ENCODE data around the gene RASAL1.
"Not testable (repeated sequence)": the region's sequence is repeated elsewhere in the genome, so short reads cannot be mapped to it uniquely, and the experiment has no call there.

RASAL1 gene

DNA sequence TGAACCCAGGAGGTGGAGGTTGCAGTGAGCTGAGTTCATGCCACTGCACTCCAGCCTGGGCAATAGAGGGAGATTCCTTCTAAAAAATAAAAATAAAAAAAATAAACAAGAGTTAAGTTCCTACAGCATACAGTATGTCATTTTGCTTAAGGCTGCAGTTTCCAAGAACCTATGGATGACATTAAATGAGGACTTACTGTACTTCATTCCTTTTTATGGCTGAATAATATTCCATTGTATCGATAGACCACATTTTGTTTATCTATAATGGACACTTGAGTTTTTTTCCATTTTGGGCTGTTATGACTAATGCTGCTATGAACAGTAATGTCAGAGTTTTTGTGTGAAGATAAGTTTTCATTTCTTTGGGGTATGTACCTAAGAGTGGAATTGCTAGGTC lies 17.4 kb downstream of the RASAL1 start:
- DNase-seq (ENCODE audit: low read depth in 3 of 3, low spot score in 1 of 3): no peak

DNA sequence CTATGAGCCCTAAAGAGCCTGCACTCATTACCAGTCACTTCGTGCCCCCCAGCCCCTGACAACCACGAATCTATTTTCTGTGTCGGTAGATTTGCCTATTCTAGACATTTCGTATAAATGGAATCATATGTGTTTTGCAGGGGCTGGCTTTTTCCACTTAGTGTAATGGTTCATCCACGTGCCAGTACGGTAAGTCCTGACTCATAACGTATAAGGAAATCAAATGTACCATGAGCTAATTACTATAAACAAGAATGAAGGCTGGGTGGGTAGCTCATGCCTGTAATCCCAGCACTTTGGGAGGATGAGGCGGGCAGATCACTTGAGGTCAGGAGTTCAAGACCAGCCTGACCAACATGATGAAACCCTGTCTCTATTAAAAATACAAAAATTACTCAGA lies 17.9 kb downstream of the RASAL1 start:
- not testable (repeated sequence) for DNase-seq (ENCODE audit: low read depth in 3 of 3, low spot score in 1 of 3)

DNA sequence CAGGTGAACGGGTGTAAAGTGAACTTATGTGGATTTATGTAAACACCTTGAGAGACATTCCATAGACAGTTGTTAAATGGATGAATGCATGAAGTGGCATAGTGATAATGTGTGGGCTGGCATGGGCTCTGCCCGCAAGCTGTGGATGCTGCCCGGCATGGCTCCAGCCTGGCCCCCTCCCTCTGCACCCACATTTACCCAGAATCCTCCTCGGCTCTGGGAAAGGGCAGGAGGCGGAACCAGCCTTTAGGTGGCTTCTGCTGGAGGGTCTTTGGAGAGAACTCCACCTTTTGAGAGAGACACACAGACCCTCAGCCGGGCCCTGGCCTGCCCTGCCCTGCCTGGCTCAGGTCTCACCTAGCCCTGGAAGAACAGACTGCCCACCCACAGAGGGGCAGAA lies 18.7 kb downstream of the RASAL1 start:
- DNase-seq (ENCODE audit: low read depth in 3 of 3, low spot score in 1 of 3): no peak

DNA sequence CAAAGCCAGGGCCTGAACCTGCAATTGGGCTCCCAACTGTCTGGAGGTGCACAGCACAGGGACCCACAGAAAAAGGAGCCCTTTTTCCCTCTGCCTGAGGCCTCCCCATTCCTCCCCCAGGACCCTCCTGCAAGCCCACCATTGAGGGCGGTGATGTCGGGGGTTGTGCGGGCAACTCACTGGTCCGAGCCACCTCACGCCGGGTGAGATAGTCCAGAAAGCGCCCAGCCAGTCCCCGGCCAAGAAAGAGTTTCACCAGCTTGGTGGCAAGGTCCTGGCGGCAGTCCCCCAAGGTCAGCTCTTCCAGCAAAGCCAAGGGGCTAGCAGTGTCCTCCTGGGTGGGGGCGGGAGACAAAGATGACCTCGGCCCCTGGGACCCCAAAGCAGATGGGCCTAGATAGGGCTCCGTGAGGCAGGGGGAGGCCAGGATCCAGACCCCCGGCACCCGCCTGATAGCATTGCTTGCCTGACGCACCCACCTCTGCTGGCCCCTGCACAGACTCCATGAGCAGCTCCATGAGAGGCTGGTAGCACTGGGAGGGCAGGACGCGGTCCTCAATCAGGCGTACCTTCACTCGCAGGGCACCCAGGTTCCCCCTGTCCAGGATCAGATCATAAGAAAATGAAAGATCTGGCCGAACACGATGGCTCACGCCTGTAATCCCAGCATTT lies 20.0 kb downstream of the RASAL1 start:
- DNase-seq (ENCODE audit: low read depth in 3 of 3, low spot score in 1 of 3): no peak

DNA sequence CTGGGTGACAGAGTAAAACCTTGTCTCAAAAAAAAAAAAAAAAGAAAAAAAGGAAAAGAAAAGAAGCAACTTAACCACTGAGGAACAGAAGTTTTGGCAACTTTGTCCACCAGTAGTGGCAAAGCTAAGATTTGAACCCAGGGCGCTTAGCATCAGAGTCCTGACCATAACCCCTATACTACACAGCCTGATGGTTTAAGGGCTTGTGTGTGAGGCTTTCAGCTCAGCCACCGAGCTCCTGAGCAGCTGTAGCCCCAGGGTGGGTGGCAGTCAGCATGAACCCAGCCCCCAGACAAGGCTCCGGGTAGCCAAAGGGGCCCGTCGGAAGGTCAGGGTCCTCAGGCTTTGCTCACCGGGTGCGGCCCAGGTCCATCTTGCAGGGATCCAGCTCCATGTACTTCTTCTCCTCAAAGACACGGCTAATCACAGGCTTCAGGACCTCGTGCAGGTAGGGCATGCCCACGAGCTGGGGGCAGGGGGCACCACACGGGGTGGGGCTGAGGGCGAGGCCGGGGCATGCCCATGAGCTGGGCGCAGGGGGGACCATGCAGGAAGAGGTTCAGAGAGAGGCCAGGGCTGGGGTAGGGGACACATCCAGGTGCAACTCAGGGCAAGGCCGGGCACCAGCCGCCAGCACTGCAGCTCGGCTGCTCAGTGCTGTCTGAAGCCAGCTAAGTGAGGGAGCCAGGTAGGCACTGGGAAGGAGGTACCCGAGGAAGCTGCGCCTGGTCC lies 20.9 kb downstream of the RASAL1 start:
- no peak for DNase-seq (ENCODE audit: low read depth in 3 of 3, low spot score in 1 of 3)

DNA sequence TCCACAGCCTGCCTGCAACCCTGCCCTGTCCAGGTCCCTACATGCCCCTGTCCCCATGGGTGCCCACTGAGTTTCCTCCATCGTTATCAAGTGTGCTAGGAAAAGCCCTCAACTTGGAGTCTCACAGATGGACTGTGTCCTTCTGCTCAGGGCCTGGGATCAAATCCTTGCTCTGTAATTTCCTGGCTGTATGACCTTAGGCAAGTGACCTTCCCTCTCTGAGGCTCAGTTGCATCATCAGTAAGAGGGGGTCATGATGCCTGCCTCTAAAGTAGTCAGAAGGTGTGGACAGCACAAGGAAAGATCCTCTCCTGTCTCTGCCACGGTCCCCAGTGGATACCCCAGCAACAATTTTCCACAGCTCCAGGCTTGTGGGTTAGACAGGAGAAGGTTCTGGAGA lies 22.2 kb downstream of the RASAL1 start:
- DNase-seq (ENCODE audit: low read depth in 3 of 3, low spot score in 1 of 3): no peak

DNA sequence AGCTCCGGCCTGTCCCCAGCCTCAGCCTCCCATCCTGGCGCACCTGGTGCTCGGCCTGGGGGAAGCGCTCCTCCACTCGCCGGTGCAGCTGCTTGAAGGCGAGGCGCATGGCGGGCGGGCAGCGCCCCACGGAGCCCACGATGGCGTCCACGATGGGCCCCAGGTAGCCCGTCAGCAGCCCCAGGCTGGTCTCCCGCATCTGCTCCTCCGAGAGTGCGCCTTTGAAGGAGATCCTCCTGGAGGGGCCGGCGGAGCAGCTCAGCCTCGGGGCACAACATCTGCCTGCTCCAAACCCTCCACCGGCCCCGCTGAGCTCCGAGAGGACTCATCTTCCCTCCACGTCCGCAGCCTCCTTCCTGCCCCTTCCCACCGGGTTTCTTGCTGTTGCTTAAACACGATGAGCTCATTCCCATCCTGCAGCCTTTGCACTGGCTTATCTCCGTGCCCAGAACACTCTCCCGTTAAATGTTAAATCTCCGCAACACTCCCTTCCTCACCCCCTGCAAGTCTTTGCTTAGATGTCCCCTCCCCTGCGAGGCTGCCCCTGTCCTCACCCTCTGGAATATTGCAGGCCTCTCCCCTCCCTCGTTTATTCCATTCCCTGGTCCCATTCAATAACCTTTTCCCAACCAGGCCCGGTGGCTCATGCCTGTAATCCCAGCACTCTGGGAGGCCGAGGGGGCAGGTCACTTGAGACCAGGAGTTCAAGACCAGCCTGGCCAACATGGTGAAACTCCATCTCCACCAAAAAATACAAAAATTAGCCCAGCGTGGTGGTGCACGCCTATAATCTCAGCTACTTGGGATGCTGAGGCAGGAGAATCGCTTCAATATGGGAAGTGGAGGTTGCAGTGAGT lies 23.3 kb downstream of the RASAL1 start:
- DNase-seq (ENCODE audit: low read depth in 3 of 3, low spot score in 1 of 3): no peak

DNA sequence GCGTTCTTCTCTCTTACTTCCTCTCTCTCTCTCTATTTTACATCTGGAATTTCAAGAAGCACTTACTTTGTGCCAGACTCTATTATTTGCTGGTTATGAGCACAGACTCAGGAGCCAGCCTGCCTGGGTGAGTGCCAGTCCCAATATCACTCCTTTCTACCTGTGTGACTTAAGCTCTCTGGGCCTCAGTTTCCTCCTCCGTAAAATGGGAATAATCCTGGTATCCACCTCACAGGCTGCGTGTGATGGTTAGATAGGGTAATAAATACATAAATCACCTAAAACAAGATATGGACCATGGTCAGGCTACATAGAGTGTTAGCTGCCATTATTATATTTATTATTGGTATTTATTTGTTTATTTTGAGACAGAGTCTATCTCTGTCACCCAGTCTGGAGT lies 24.3 kb downstream of the RASAL1 start:
- no peak for DNase-seq (ENCODE audit: low read depth in 3 of 3, low spot score in 1 of 3)

DNA sequence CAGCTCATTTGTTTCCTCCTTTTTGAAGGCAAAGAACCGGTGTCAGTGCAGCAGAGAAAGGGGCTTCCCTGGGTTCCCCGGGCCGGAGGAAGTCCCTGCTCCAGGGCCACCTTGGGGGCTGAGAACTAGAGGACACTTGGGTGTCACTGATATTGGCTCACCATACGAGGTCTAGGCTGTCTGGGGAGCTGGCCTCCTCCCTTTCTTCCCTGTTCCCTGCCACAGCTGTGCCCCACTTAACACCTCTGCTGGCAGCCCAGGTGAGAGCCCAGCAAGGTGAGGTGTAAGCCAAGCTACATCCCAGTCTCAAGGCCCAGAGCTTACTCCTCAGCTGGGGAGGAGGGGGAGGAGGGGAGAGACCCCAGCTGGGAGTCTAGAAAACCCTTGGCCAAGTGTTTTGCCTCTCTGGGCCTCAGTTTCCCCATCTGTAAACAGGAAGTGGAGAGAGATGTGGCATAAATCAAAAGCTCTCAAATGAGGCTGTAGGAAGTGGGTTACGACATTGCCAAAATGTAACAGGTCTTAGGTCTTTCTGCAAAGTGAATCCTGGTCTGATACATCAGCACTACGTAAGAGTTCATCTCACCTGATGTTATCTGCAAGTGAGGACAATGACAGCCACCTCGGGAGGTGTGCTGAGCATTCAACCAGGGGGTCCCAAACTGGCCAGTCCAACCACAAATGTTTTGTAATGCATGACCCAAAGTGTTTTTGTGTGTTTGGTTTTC lies 25.5 kb downstream of the RASAL1 start:
- DNase-seq (ENCODE audit: low read depth in 3 of 3, low spot score in 1 of 3): no peak

DNA sequence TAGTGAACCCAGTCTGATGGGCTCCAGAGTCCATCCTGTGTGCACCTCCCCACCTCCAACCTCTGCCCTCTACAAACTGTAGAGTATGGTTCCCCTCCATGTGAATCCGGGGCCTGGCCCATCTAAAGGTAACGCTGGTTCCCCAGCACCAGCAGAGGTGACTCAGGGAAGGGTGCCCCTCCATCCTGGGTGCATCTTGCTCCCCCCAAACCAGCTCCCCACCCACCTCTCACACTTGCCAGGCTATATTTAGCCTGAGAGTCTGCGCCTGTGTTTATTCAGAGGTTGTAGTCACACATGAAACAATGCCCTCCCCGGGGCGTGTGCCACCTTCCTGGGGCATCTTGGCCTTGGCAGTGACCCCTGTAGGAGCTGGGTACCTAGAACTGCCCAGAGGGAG lies 26.2 kb downstream of the RASAL1 start:
- DNase-seq (ENCODE audit: low read depth in 3 of 3, low spot score in 1 of 3): no peak

DNA sequence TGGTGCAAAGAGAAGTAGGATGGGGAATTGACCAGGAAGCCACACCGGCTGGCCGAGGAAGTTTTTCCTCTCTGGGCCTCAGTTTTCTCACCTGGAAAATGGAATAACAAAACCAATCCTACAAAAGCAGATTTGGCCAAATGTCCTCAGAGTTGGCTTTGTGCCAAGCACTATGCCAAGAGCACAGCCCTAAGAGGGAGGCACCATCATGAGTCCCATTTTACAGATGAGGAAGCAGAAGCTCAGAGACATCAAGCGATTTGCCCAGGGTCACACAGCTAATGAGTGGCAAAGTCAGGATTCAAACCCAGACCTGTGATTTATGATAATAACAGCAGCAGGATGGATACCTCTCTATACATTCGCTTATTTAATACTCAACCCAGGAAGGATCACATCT lies 27.3 kb downstream of the RASAL1 start:
- DNase-seq (ENCODE audit: low read depth in 3 of 3, low spot score in 1 of 3): no peak

DNA sequence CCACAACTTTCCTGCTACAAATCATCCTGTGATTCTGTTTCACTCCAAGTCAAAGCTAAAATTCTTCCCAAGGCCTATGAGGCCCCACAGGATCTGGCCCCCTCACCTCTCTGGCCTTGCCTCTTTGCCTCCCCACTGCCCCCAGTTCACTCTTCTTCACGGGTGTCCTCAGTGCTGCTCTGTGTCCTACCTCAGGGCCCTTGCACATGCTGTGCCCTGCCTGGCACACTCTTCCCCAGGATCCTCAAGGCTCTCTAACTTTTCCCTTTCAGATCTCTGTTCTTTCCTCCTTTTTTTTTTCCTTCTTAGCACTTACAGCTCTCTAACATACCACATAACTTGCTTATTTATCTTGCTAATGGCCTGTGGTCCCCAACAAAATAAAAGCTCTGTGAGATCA lies 29.2 kb downstream of the RASAL1 start:
- DNase-seq (ENCODE audit: low read depth in 3 of 3, low spot score in 1 of 3): no peak

DNA sequence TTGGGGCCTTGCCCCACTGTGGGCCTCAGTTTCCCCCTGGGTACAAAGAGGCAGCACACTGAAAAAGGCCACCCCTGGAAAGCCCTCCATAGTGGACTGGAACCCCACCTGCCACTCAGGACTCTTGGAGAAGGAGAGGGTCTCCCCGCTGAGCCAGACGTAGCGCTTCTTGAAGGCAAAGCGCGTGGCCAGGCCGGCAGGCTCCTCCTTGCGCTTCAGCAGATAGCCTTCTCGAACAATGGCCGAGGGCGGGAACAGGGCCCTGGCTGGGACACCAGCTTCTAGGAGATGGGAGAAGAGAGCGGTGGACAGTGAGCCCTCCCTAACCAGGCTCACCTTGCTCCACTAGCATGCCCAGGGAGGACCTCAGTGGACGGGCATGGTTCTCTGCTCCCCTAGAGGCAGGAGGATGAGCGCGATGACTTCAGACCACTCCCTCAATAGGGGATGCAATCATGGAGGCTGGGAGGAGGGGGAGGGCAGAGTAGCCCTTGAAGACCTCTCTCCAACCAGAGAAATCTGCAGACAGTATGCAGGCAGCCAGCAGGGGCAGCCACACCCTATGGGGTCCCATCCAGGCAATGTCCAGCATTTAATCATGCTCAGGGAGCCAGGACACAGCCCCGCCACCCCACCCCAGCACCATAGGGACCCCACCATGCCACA lies 29.8 kb downstream of the RASAL1 start:
- DNase-seq (ENCODE audit: low read depth in 3 of 3, low spot score in 1 of 3): no peak

DNA sequence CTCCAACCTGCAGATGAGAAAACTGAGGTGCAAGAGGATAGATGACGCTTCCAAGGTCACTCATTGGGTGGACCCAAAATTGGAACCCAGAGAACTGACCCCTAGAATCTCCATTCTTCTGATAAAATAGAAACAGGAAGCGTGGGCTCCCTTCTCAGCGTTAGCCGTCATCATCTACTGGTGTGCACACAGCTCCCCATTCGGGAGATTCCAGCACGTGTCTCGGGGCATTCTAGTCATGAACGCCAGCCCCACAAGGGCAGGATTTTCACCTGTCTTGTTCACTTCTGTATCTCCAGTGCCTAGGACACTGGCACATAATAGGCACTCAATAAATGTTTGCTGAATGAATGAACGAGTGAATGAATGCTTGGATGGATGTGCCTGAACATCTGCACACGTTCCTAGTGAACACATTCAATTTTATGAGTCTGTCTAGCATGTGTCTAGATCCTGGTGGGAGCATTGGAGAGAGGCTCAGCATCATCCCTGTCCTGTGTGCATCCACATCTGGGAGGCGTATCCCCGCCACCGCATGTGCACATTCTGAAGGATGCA lies 30.5 kb downstream of the RASAL1 start:
- no peak for DNase-seq (ENCODE audit: low read depth in 3 of 3, low spot score in 1 of 3)

DNA sequence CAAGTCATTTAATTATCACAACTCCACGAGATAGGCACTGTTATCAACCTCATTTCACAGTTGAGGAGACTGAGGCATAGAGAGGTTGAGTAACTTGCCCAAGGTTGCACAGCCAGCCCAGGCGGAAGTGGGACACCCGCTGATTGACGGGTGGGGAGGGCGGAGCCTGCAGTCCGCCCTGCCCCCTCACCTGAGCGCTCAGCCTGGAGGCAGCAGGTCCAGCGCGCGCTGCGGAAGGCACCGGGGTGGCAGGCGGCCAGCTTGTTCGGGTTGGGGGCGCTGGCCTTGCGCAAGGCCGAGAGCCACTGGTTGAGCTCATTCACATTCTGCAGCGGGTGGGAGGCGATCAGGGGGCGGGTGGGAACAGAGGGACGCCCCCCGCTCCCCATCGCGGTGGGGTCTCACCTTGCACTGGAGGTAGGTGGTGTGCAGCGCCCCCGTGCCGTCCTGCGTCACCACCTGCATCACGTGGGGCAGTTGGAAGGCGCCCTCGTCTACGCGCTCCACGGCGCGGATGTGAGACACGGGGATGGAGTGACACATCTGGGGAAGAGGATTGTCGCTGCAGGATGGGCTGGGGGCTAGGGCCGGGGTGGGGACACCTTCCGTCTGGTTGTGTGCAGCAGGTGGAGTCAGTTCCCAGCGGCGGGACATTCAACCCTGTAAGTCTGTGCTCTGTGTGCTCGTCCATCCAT lies 31.7 kb downstream of the RASAL1 start:
- DNase-seq (ENCODE audit: low read depth in 3 of 3, low spot score in 1 of 3): peak; percentile 30 to 40 (median 34)

DNA sequence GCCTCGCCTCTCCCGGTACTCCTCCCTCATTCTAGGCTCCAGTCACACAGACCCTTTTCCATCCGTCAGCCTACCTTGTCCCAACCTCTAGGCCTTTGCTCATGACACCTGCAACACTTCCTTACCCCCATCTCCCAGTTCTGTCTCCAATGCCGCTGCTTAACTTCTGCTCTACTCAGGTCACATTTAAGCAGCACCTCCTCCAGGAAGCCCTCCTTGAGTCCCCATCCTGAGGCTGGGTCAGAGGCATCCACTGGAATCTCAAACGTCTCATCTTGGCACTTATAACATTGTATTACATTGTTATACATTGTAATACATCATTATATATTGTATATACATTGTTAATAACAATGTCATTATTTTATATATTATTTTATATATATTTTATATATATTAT lies 32.8 kb downstream of the RASAL1 start:
- DNase-seq (ENCODE audit: low read depth in 3 of 3, low spot score in 1 of 3): no peak

DNA sequence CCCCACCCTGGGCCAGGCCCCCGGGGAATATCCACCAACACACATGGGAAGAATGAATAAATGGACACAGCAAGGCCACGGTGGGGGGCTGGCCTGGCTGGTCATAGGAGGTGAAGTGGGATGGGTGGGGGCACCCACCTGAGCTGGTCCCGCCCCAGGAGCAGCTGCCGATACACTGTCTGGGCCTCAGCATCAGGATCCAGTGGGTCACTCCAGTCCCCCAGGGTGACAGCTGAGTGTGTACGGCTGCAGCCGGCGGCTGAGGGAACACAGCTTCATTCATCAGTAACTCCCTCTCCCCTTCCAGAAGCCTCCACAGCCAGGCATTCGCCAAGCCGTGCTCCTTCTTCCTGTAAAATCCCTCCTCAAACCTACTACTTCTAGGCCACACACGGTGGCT lies 33.8 kb downstream of the RASAL1 start:
- no peak for DNase-seq (ENCODE audit: low read depth in 3 of 3, low spot score in 1 of 3)

DNA sequence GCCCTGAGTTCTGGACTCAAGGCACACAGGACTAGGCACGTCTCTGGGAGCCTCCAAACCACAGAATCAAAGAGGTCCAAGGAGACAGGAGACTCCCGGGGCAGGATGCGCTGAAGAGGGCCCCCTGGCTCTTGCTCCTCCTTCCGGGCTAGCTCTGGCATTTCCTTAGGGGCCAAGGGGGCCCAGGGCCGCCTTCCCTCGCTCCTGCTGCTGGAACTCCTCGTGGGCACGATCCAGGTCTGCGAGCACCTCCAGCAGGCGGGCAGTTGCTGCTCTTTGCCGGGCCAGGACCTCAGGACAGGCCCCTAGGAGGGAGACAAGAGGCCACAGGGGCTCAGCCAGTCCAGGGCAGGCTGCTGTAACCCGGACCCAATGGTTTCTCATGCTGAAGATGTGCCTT lies 35.8 kb downstream of the RASAL1 start:
- no peak for DNase-seq (ENCODE audit: low read depth in 3 of 3, low spot score in 1 of 3)

DNA sequence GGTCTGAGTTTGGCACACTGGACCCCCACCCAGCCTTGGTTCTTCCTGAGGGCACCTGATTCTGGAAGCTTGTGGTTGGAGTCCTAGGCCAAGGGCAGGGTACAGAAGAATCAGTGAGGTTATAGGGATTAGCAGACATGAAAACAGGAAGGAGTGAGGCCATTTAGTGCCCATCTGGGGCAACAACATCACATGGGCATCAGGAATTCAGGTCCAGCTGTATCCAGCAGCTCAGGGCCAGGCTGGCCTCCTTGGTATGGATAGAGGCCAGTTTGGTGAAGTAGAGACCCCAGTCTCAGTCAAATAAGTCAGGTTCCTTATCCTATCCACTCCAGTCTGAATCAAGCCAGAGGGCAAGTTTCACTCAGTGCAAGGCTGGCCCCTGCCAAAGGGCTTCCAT lies 36.2 kb downstream of the RASAL1 start:
- DNase-seq (ENCODE audit: low read depth in 3 of 3, low spot score in 1 of 3): no peak

DNA sequence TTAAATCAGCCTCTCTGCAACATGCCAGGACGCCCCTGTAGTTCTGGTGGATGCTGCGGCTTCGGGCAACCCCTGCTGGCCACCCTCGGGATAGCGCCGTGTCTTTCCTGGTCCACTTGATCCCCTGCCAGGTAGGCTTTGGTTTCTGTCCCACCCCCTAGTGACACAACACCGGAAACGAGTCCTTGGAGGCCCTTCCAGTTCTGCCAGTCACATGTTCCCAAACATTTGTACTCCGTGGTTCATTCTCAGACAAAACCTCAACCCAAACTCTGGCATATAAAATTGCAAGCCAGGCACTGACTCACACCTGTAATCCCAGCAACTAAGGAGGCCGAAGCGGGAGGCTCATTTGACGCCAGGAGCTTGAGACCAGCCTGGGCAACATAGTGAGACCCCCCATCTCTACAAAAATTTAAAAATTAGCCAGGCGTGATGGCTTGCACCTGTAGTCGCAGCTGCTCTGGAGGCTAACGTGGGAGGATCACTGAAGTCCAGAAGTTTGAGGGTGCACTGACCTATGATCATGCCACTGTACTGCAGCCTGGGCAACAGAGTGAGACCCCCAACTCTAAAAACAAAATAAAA lies 37.0 kb downstream of the RASAL1 start:
- DNase-seq (ENCODE audit: low read depth in 3 of 3, low spot score in 1 of 3): peak; percentile 21 to 62 (median 35)
